ENCODE data around the gene C1QL2. TPM values are rescaled to one million over a fixed set of nuclear protein-coding genes. Genes with fewer than 3 reads are reported as not detected.

Gene C1QL2
- total and polyA plus RNA-seq, 4 experiments from 2014 or later = not detected

DNA sequence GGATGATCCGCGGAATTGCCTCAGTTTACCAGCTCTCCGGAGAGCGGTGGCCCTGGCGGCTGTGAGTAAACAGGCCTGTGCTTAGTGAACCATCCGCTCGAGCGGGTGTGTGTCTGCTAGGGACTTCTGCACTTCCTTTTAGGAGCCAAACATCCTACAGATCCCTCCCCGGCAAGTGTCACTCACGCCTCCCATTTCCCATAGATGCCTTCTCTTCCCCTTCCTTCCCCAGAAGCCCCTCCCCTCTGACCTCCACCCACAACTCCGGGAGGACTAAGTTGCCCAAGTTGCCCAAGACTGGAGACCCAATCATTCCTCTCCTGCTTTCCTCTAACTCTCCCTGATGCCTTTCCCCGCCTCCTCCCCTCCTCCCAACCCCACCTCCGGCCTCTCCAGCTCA lies 2.9 kb downstream of the C1QL2 start:
- no peak overlapping the region for H3K27ac ChIP-seq (ENCODE audit: low read depth, low read length)
- H3K4me3 Mint-ChIP-seq = no peak overlapping the region
- intact Hi-C loops (cut with micrococcal nuclease) = no loop called here
- peaks cover 0 to 2% (median 0%) of the 10 kb centered on the region in 8 donors for H3K9me3 Mint-ChIP-seq
- DNase-seq = no peak
- peaks cover 33 to 35% of the 10 kb centered on the region in 2 donors for H3K27me3 Mint-ChIP-seq
- CTCF ChIA-PET (ENCODE audit: partially characterized antibody) = no interaction called here
- H3K36me3 ChIP-seq (ENCODE audit: insufficient read depth, low read length) = no peaks in the 10 kb centered on the region
- H3K4me1 ChIP-seq (ENCODE audit: insufficient read depth, low read length) = no peaks in the 10 kb centered on the region
- H3K4me1 Mint-ChIP-seq = peaks cover 0 to 6% (median under 1%) of the 10 kb centered on the region in 4 donors
- H3K4me3 ChIP-seq (ENCODE audit: low read length in 2 of 2) = no peak overlapping the region
- H3K36me3 Mint-ChIP-seq = no peaks in the 10 kb centered on the region
- peaks cover 10% of the 10 kb centered on the region for H3K27me3 ChIP-seq (ENCODE audit: insufficient read depth, low read length)
- no peak overlapping the region for H3K27ac Mint-ChIP-seq
- no peaks in the 10 kb centered on the region for H3K9me3 ChIP-seq (ENCODE audit: control insufficient read depth in 1 of 2, low read length in 2 of 2)
- POLR2A ChIA-PET (ENCODE audit: partially characterized antibody) = no interaction called here

DNA sequence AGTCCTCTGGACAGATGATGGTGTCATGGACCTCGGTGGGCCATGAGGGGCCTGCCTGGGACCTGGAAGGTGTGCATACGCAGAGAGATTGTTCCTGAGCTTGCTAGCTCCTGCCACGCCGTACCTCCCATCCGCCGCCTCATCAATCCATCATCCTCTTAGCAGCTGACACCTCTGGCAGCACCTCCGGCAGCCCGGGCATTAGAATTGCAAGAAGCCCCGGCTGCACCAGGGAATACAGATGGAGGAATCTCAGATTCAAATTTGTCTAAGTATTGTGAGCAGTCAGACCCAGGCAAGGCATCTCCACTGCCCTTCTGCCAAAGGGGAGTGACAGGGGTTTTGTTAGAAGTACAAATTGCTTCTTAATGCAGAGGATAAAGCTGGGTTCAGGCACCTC lies 4.5 kb downstream of the C1QL2 start:
- POLR2A ChIA-PET (ENCODE audit: partially characterized antibody) = no interaction called here
- Histone ChIP-seq H3K4me3 (ENCODE audit: low read length in 2 of 2) (no peak overlapping the region), H3K4me1 (ENCODE audit: insufficient read depth, low read length) (no peaks in the 10 kb centered on the region), H3K27me3 (ENCODE audit: insufficient read depth, low read length) (peaks cover 9% of the 10 kb centered on the region), H3K9me3 (ENCODE audit: control insufficient read depth in 1 of 2, low read length in 2 of 2) (no peaks in the 10 kb centered on the region), H3K36me3 (ENCODE audit: insufficient read depth, low read length) (no peaks in the 10 kb centered on the region), H3K27ac (ENCODE audit: low read depth, low read length) (no peak overlapping the region)
- intact Hi-C loops (cut with micrococcal nuclease) = no loop called here
- Mint-ChIP-seq H3K27ac (no peak overlapping the region), H3K27me3 (peaks cover 27 to 30% of the 10 kb centered on the region in 2 donors), H3K9me3 (peaks cover 0 to 2% (median 0%) of the 10 kb centered on the region in 8 donors), H3K4me3 (no peak overlapping the region), H3K36me3 (no peaks in the 10 kb centered on the region), H3K4me1 (peaks cover 0 to 6% (median under 1%) of the 10 kb centered on the region in 4 donors)
- CTCF ChIA-PET (ENCODE audit: partially characterized antibody) = no interaction called here
- no peak for DNase-seq

DNA sequence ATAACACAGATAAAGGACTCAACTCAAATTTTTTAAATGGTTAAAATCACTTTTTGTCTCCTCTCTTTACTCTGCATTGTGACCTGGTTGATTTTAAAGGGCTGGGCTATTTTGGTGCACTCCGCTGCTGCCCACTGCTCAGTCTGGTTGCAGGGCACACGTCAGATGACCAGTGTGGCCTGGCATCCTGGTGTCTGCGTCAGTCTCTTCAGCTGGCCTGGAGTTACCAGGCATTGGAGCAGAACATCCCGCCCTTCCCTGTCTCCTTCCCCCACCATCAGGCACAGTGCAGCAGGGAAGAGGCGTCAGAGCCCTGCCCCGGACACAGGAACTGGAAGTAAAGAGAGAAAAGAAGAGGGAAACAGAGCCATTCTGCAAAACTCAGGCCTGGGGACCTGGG lies 8.9 kb downstream of the C1QL2 start:
- Histone ChIP-seq H3K9me3 (ENCODE audit: control insufficient read depth in 1 of 2, low read length in 2 of 2) (no peaks in the 10 kb centered on the region), H3K4me3 (ENCODE audit: low read length in 2 of 2) (no peak overlapping the region), H3K27ac (ENCODE audit: low read depth, low read length) (no peak overlapping the region), H3K36me3 (ENCODE audit: insufficient read depth, low read length) (no peaks in the 10 kb centered on the region), H3K4me1 (ENCODE audit: insufficient read depth, low read length) (no peaks in the 10 kb centered on the region), H3K27me3 (ENCODE audit: insufficient read depth, low read length) (peaks cover under 1% of the 10 kb centered on the region)
- peaks cover 12 to 20% of the 10 kb centered on the region in 2 donors for H3K27me3 Mint-ChIP-seq
- H3K36me3 Mint-ChIP-seq = no peaks in the 10 kb centered on the region
- ChIA-PET CTCF (ENCODE audit: partially characterized antibody) (no interaction called here), POLR2A (ENCODE audit: partially characterized antibody) (no interaction called here)
- H3K4me1 Mint-ChIP-seq = no peaks in the 10 kb centered on the region
- intact Hi-C loops (cut with micrococcal nuclease) = no loop called here
- no peak overlapping the region for H3K4me3 Mint-ChIP-seq
- no peak overlapping the region for H3K27ac Mint-ChIP-seq
- no peak for DNase-seq
- H3K9me3 Mint-ChIP-seq = no peaks in the 10 kb centered on the region

DNA sequence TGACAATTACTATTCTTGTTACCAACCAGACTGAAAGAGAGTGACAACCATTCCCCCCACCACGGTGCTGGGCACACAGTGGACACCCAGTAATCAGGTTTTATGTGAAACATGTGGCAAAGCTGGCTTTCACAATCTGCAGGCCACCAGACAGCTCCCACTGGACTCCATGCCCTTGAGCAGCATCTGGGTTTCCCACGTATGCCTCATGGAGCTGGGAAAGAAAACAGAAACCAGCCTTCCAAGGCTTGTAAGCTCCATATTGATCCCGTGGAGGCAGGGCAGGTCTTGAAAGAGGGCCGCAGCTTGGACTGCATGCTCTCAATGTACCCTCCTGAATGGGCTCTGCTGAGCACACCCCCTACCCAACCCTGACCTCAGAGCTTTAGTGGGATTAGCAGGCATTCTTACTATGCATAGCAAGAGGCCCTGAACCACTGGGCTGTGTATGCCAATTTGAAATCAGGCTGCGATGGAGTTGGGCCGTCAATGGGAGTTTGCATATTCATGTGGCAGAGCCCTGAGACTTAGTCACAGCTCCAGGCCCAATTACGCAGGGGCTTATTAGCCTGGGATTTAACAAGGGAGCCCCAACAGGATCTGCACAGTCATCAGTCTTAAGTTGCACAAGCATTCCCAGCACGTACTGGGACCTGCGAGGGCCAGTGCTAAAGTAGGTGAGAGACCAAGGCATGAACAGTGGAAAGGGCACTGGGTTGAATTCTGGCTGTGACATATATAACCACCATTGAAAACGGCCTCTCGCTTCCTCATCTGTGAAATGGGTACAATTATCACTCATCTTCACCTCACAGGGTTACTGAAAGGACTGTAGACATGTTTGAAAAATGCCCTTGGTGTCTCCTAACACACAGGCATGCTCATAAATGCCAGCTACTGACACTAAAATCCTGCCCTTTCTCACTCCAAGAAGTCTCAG lies 10.5 kb downstream of the C1QL2 start:
- ChIA-PET CTCF (ENCODE audit: partially characterized antibody) (interaction anchor here (0.9 to 1.9 kb wide), 2 partner anchors 10 to 21 kb away, joined by 3 to 4 read pairs; no protein-coding TSS in a partner anchor), POLR2A (ENCODE audit: partially characterized antibody) (no interaction called here)
- no peak for DNase-seq
- Histone ChIP-seq H3K27me3 (ENCODE audit: insufficient read depth, low read length) (no peaks in the 10 kb centered on the region), H3K4me1 (ENCODE audit: insufficient read depth, low read length) (no peaks in the 10 kb centered on the region), H3K4me3 (ENCODE audit: low read length in 2 of 2) (no peak overlapping the region), H3K36me3 (ENCODE audit: insufficient read depth, low read length) (no peaks in the 10 kb centered on the region), H3K27ac (ENCODE audit: low read depth, low read length) (no peak overlapping the region), H3K9me3 (ENCODE audit: control insufficient read depth in 1 of 2, low read length in 2 of 2) (no peaks in the 10 kb centered on the region)
- Mint-ChIP-seq H3K4me1 (no peaks in the 10 kb centered on the region), H3K36me3 (no peaks in the 10 kb centered on the region), H3K9me3 (no peaks in the 10 kb centered on the region), H3K27ac (no peak overlapping the region), H3K4me3 (no peak overlapping the region), H3K27me3 (peaks cover 11 to 13% of the 10 kb centered on the region in 2 donors)
- intact Hi-C loops (cut with micrococcal nuclease) = no loop called here

DNA sequence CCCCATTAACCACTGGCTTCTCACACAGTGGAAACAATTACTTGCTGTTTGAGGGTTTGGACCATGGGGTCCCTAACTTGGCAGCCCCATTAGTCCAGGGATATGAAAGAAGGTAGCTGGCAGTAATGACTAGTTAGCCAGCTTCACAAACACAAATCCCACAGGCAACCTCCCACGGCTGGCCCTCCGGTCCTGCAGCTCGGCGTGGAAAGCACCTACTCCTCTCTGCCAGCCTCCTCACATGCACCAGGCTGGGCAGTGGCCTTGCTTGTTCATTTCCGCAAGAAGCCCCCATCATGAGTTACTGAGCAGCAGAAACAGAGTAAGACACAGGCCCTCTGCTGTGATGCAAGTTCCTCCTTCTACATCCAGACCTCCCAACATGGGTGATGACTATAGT lies 13.7 kb downstream of the C1QL2 start:
- H3K27ac Mint-ChIP-seq = no peak overlapping the region
- H3K27ac ChIP-seq (ENCODE audit: low read depth, low read length) = no peak overlapping the region
- intact Hi-C loops (cut with micrococcal nuclease) = no loop called here
- H3K9me3 ChIP-seq (ENCODE audit: control insufficient read depth in 1 of 2, low read length in 2 of 2) = no peaks in the 10 kb centered on the region
- H3K4me3 Mint-ChIP-seq = no peak overlapping the region
- H3K36me3 Mint-ChIP-seq = no peaks in the 10 kb centered on the region
- ChIA-PET POLR2A (ENCODE audit: partially characterized antibody) (no interaction called here), CTCF (ENCODE audit: partially characterized antibody) (no interaction called here)
- peaks cover 0 to 2% (median 0%) of the 10 kb centered on the region in 8 donors for H3K9me3 Mint-ChIP-seq
- H3K4me1 Mint-ChIP-seq = no peaks in the 10 kb centered on the region
- H3K27me3 Mint-ChIP-seq = peaks cover 3 to 9% of the 10 kb centered on the region in 2 donors
- H3K4me1 ChIP-seq (ENCODE audit: insufficient read depth, low read length) = no peaks in the 10 kb centered on the region
- H3K4me3 ChIP-seq (ENCODE audit: low read length in 2 of 2) = no peak overlapping the region
- H3K36me3 ChIP-seq (ENCODE audit: insufficient read depth, low read length) = no peaks in the 10 kb centered on the region
- no peaks in the 10 kb centered on the region for H3K27me3 ChIP-seq (ENCODE audit: insufficient read depth, low read length)
- no peak for DNase-seq

DNA sequence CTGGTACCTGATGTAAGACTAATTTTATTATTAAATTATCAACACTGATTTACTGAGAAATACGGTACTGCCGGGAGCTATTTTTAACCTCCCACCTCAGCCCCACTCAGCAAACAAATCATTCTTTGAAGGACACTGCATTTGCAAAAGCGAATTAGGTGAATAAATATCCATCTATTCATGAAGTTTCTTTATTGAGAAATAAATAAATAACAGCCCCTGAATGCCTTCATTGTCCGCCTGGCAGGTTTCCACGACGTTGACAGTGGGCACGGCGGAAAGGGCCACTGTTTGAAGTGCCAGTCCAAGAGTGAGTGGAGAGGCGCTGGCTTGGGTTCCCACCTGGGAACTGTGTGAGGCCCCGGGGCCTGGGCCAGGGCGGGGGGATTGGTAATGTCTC lies 15.7 kb downstream of the C1QL2 start:
- H3K9me3 ChIP-seq (ENCODE audit: control insufficient read depth in 1 of 2, low read length in 2 of 2) = no peaks in the 10 kb centered on the region
- Mint-ChIP-seq H3K27me3 (peaks cover 7% of the 10 kb centered on the region in 2 donors), H3K27ac (no peak overlapping the region), H3K9me3 (peaks cover 0 to 2% (median 0%) of the 10 kb centered on the region in 8 donors), H3K4me3 (no peak overlapping the region), H3K36me3 (no peaks in the 10 kb centered on the region), H3K4me1 (peaks cover 0 to 4% (median 0%) of the 10 kb centered on the region in 4 donors)
- H3K4me1 ChIP-seq (ENCODE audit: insufficient read depth, low read length) = no peaks in the 10 kb centered on the region
- ChIA-PET CTCF (ENCODE audit: partially characterized antibody) (no interaction called here), POLR2A (ENCODE audit: partially characterized antibody) (no interaction called here)
- H3K36me3 ChIP-seq (ENCODE audit: insufficient read depth, low read length) = no peaks in the 10 kb centered on the region
- H3K4me3 ChIP-seq (ENCODE audit: low read length in 2 of 2) = no peak overlapping the region
- no peak for DNase-seq
- H3K27ac ChIP-seq (ENCODE audit: low read depth, low read length) = no peak overlapping the region
- H3K27me3 ChIP-seq (ENCODE audit: insufficient read depth, low read length) = no peaks in the 10 kb centered on the region
- intact Hi-C loops (cut with micrococcal nuclease) = no loop called here

DNA sequence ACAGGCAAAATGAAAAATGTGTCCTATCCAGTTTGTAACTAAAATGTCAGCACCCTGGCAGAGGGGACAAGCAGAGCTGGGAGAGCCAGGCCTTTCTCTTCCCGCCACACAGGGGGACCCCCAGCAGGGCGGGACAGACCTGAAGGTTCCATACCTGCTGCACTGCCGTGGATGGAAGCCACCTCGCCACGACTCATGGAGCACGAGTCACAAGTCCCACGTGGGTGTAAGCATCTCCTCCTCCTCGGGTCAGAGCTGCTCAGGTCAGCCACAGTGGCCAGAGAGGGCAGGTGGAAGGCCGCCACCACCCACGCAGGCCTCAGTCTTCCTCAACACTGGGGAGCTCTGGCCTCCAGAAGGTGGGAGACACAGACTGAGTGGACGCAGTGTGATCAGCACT lies 21.0 kb downstream of the C1QL2 start:
- H3K4me1 ChIP-seq (ENCODE audit: insufficient read depth, low read length) = no peaks in the 10 kb centered on the region
- intact Hi-C loops (cut with micrococcal nuclease) = no loop called here
- ChIA-PET CTCF (ENCODE audit: partially characterized antibody) (interaction anchor here (1.7 kb wide), 1 partner anchor 11 kb away, joined by 4 read pairs; no protein-coding TSS in a partner anchor), POLR2A (ENCODE audit: partially characterized antibody) (no interaction called here)
- peaks cover 0 to 2% (median 0%) of the 10 kb centered on the region in 8 donors for H3K9me3 Mint-ChIP-seq
- H3K27ac ChIP-seq (ENCODE audit: low read depth, low read length) = no peak overlapping the region
- H3K27me3 Mint-ChIP-seq = peaks cover 2 to 10% of the 10 kb centered on the region in 2 donors
- H3K36me3 Mint-ChIP-seq = no peaks in the 10 kb centered on the region
- H3K27me3 ChIP-seq (ENCODE audit: insufficient read depth, low read length) = no peaks in the 10 kb centered on the region
- H3K36me3 ChIP-seq (ENCODE audit: insufficient read depth, low read length) = no peaks in the 10 kb centered on the region
- H3K4me3 Mint-ChIP-seq = no peak overlapping the region
- no peak for DNase-seq
- H3K9me3 ChIP-seq (ENCODE audit: control insufficient read depth in 1 of 2, low read length in 2 of 2) = no peaks in the 10 kb centered on the region
- H3K4me3 ChIP-seq (ENCODE audit: low read length in 2 of 2) = no peak overlapping the region
- no peak overlapping the region for H3K27ac Mint-ChIP-seq
- H3K4me1 Mint-ChIP-seq = peaks cover 0 to 4% (median 0%) of the 10 kb centered on the region in 4 donors
